ENCODE data around the gene ZNF101.
"Not testable (repeated sequence)": the region's sequence is repeated elsewhere in the genome, so short reads cannot be mapped to it uniquely, and the experiment has no call there.

ZNF101 gene

GRCh38 chr19:19659646-19660245 lies 8.9 kb upstream of the ZNF101 start:
- no peak for DNase-seq

DNA sequence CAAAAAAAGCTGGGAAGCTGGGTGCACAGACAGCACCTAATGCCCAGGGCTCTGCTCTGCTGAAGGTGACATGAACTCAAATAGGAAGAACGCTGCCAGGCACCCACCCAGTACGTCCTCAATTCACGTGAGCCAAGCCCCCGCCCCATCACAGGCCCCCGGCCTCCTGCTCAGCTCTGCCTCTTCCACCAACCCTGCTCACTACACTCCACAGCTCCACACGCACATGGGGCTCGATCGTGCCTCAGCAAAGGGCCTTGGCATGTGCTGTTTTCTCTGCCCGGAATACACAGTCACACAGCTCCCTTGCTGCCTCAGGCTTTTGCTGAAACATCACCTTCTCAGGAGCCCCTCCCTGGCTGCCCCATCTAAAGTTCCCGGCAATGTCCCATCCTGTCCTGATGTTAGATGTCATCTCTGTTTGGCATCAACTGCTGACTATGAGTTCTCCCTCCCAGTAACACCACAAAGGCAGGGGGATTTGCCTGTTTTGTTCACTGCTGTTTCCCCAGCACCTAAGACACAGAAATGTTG lies 7.4 kb upstream of the ZNF101 start:
- no peak for DNase-seq

GRCh38 chr19:19661675-19662251 lies 6.9 kb upstream of the ZNF101 start:
- DNase-seq, result peak in 2 of 56 donors; percentile 9 to 11

DNA sequence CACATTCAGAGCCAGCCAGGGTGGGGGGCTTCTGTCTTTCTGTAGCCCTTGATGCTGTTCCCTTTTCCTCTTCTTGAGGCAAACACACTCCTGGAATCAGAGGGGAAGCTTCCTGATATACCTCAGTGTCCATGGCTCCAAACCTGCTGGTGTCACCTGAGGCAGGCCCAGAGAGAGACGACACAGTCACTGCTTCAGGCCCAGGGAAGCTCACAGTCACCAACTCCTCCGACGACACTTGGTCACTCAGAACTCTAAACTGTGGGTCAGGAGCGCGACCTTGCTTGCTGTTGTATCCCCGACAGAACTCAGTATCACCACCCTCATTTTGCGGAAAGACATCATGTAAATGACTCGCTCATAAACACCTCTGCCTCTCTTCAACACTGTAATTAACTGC lies 6.3 kb upstream of the ZNF101 start:
- DNase-seq, result no peak

DNA sequence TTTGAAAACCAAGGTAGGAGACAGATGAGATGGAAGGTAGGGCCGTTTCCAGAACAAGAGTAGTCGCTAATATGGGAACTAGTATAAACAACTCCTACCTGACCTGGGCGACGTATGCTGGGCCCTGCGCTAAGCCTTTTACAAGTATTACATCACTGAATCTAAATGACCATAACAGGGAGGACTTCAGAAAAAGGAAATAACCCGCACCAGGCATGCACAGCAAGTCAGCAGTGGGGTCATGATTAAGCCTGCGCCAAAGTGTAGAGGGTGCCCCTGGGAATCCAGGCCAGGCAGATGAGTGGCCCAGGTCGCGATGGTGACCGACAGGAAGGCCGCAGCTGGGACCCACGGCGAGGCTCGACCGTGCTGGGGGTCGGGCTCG lies 5.8 kb upstream of the ZNF101 start:
- no peak for DNase-seq

DNA sequence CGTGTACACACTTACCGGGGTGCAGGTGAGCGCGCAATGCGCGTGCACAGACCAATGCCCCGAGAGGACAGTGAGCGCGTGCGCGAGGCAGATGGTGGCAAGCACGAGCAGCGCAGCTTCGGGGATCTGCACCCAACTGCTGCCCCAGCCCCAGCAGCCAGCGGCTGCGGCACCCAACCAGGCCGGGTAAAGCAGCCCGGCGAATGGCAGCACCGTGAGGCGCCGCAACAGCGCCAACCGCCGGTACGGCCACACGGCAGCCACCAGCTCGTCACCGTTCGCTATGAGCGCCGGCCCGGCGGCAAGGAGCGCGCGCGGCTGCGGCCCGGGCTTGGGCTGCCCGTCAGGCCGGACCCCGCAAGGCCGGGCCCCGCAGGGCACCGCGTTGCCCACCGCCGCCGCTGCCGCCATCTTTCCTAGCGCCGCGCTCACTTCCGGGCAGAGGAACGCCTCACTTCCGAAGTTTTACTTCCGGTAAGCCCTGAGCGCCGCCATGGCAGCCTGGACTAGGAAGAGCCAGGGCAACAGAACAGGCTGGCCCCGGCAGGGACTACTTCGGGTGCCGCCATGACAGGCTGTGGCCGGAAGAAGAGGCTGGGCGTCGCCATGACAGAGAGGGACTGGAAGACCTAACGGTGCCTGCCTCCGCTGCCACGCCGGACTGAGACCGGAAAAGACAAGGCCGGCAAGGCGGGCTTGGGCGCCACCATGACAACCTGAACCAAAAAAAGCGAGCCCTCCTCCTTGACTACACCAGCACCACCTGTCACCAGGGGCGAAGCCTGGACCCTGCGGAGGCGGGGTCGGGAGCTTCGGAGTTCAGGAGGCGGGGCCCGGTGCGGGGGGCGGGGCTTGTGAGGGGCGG lies 5.2 kb upstream of the ZNF101 start, which contains the start of gene ATP13A1:
Gene ATP13A1, minus strand, starts transcription at position 421 of the 865 bp plus-strand sequence. Its CDS starts 10 bp downstream, at position 411.
- DNase-seq, result peak; percentile 86 to 100 (median 97)

DNA sequence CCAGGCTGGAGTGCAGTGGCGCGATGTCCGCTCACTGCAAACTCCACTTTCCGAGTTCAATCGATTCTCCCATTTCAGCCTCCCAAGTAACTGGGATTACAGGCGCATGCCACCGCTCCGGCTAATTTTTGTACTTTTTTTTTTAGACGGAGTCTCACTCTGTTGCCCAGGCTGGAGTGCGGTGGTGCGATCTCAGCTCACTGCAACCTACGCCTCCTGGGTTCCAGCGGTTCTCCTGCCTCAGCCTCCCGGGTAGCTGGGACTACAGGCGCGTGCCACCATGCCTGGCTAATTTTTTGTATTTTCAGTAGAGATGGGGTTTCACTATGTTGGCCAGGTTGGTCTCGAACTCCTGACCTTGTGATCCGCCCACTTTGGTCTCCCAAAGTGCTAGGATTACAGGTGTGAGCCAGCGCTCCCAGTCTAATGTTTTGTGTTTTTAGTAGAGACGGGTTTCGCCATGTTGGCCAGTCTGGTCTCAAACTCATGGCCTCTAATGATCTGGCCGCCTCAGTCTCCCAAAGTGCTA lies 3.2 kb upstream of the ZNF101 start:
- DNase-seq, result not testable (repeated sequence)

GRCh38 chr19:19670070-19670551 lies 1.5 kb downstream of the ZNF101 start:
- DNase-seq, result no peak

DNA sequence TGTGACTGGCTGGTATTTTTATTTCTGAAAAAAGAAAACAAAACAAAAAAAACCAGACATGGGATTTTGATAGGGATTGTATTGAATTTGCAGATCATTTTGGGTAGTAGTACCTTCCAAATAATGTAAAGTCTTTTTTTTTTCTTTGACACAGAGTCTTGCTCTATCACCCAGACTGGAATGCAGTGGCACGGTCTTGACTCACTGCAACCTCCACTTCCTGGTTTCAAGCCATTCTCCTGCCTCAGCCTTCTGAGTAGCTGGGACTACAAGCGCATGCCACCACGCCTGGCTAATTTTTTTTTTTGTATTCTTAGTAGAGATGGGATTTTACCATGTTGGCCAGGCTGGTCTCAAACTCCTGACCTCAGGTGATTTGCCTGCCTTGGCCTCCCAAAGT lies 4.2 kb downstream of the ZNF101 start:
- DNase-seq, result no peak

DNA sequence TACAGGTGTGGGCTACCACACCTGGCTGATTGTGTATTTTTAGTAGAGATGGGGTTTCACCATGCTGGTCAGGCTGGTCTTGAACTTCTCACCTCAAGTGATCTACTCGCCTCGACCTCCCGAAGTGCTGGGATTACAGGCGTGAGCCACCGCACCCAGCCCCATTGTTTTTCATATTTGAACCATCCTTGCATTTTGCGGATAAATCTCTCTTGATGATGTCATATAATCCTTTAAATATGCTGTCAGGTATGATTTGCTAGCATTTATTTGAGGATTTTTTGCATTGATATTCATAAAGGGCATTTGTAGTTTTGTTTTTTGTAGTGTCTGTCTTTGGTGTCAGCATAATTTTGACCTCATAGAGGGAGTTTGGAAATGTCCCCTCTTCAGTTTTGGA lies 5.7 kb downstream of the ZNF101 start:
- DNase-seq, result no peak

GRCh38 chr19:19677579-19677978 lies 8.9 kb downstream of the ZNF101 start:
- DNase-seq, result no peak

DNA sequence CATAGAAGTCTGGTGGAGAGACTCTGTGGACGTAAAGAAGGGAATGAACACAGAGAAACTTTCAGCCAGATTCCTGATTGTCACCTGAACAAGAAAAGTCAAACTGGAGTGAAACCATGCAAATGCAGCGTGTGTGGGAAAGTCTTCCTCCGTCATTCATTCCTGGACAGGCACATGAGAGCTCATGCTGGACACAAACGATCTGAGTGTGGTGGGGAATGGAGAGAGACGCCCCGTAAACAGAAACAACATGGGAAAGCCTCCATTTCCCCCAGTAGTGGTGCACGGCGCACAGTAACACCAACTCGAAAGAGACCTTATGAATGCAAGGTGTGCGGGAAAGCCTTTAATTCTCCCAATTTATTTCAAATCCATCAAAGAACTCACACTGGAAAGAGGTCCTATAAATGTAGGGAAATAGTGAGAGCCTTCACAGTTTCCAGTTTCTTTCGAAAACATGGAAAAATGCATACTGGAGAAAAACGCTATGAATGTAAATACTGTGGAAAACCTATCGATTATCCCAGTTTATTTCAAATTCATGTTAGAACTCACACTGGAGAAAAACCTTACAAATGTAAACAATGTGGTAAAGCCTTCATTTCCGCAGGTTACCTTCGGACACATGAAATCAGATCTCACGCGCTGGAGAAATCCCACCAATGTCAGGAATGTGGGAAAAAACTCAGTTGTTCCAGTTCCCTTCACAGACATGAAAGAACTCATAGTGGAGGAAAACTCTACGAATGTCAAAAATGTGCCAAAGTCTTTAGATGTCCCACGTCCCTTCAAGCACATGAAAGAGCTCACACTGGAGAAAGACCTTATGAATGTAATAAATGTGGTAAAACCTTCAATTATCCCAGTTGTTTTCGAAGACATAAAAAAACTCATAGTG lies 10.8 kb downstream of the ZNF101 start:
- DNase-seq, result no peak

GRCh38 chr19:19686119-19686518 lies 17.5 kb downstream of the ZNF101 start:
- DNase-seq, result not testable (repeated sequence)

DNA sequence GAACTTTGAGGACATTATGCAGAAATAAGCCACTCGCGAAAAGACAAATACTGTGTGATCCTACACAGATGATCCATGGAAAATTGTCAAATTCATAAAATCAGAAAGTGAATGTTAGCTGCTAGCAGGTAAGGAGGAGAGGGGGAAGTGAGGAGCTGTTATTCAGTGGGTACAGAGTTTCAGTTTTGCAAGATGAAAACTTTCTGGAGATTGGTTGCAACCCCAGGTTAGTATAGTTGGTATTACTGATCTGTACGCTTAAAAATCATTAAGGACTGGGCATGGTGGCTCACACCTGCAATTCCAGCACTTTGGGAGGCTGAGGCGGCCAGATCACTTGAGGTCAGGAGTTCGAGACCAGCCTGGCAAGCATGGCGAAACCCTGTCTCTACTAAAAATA lies 17.9 kb downstream of the ZNF101 start:
- no peak for DNase-seq

DNA sequence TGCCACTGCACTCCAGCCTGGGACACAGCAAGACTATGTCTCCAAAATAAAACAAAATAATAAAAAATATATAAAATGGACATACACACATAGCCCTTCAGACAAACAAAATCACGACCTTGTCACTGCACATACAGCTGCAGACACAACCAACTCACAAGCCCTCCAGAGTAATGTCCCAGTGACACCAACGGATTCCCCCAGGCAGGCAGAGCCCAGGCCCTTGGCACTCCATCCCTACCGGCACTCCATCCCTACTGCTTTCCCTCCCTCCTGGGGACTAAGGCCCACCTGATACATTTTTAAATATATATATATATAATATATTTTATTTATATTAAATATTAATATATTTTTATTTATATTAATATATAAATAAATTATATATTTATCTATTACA lies 18.5 kb downstream of the ZNF101 start:
- no peak for DNase-seq

- not testable (repeated sequence) for DNase-seq
These were observed 20.4 kb downstream of the ZNF101 start for GRCh38 chr19:19689023-19689422.

DNA sequence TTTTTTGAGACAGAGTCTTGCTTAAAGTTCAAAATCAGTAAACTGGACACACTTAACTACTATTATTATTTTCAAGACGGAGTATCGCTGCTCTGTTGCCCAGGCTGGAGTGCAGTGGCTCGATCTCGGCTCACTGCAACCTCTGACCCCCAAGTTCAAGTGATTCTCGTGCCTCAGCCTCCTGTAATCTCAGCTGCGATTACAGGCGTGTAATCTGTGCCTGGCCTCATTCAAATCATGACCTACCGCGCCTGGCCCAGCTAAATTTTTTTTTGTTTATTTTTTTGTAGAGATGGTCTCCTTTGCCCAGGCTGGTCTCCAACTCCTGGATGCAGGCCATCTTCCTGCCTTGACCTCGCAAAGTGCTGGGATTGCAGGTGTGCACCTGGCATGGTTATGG lies 23.0 kb downstream of the ZNF101 start:
- no peak for DNase-seq

- no peak for DNase-seq
These were observed 27.7 kb downstream of the ZNF101 start for GRCh38 chr19:19696386-19696785.

DNA sequence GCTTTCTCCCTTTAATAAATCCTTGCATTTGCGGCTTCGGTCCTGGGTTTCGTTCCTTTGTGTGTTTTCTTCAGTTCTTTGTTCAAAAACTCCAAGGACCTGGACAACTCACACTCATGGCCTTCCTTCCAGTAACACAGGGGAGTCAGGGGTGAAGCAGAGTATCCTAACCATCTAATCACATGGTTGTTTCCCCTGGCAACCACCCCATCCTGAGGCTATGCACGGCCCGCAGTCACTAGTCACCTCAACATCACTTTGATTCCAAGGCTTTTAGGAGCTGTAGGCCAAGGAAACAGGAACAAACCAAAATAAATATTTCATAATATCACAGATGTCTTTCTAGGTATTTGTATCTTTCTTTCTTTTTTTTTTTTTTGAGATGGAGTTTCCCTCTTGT lies 28.9 kb downstream of the ZNF101 start:
- no peak for DNase-seq

DNA sequence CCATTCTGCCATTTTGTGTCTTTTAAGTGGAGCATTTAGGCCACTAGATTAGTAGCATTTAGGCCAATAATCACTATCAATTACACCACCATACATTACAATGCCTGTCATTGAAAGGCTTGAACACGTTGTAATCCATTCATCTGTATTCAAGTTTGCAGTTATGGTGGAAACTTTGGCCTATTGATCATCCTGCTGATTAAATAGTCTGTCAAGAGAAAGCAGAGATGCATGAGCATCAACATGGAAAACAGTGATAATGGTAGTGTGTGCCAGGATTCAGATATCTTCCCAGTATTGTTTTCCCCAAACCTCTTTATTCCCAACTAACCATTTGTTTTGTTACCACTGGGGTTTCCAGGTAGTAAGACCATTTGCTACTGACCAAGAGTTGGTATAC lies 31.9 kb downstream of the ZNF101 start:
- not testable (repeated sequence) for DNase-seq

DNA sequence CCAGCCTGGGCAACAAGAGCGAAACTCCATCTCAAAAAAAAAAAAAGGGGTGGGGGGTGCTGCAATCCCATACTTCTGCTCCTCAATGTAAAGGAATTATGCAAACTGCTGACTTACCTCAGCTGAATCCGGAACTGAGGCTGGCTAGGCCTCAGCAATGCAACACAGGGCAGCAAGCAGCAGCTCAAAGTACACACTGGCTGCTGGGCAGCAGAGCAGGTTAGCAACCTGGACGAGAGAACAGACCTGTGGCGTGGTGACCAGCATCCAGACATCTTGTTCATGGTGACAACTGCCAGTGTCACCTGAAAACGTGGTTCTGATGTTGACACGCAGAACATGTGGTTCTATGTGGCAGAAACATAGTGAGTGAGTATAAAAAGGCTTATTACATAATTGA lies 36.2 kb downstream of the ZNF101 start:
- no peak for DNase-seq

Measured in nucleus accumbens (tissue), 56 donors.